ENCODE results near the gene RALGAPB.

The RALGAPB gene

DNA sequence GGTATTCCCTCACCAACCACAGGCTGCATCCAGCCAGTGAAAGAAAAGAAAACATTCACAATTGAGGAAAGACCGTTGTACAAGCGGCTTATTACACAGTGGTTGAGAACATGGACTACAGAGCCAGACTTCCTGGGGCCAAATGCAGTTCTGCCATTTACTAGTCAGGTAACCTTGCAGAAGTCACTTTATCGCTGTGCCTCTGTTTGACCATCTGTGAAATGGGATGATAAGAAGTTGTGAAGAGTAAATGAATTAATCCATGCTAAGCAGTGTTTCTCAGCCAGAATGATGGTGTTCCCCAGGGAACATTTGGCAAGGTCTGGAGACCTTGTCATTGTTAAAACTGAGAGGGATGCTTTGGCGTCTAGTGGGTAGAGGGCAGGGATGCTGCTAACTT is 143.8 kb downstream of the RALGAPB start:
- CTCF ChIA-PET = interaction anchor here (2.6 kb wide), 1 partner anchor 17 kb away, joined by 6 read pairs; no protein-coding TSS in a partner anchor
- POLR2A ChIA-PET = no interaction called here
- TF ChIP-seq ZNF704 (tag by site-specific recombination; IDR thresholded peaks at IDR 0.05) = no peak
- no peak for TF ChIP-seq ZNF521 (tag by site-specific recombination; IDR thresholded peaks at IDR 0.05)
- no peak for TF ChIP-seq ZNF585B (tag by site-specific recombination; IDR thresholded peaks at IDR 0.05)
- no peak for TF ChIP-seq ZNF202 (tag by site-specific recombination; IDR thresholded peaks at IDR 0.05; ENCODE audit: borderline replicate concordance)
- TF ChIP-seq ZNF830 (tag by site-specific recombination; IDR thresholded peaks at IDR 0.05; ENCODE audit: low read depth) = no peak
- TF ChIP-seq ZNF24 (tag by site-specific recombination; IDR thresholded peaks at IDR 0.05) = no peak
- no peak for TF ChIP-seq EGR2 (tag by site-specific recombination; IDR thresholded peaks at IDR 0.05; ENCODE audit: low read depth)
- TF ChIP-seq, protein P1, sequence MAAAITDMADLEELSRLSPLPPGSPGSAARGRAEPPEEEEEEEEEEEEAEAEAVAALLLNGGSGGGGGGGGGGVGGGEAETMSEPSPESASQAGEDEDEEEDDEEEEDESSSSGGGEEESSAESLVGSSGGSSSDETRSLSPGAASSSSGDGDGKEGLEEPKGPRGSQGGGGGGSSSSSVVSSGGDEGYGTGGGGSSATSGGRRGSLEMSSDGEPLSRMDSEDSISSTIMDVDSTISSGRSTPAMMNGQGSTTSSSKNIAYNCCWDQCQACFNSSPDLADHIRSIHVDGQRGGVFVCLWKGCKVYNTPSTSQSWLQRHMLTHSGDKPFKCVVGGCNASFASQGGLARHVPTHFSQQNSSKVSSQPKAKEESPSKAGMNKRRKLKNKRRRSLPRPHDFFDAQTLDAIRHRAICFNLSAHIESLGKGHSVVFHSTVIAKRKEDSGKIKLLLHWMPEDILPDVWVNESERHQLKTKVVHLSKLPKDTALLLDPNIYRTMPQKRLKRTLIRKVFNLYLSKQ (tag by site-specific recombination; IDR thresholded peaks at IDR 0.05; ENCODE audit: borderline replicate concordance) = no peak
- no peak for TF ChIP-seq HOXC10 (CRISPR knock-in tag; IDR thresholded peaks at IDR 0.05)
- no peak for TF ChIP-seq KLF1 (tag by site-specific recombination; IDR thresholded peaks at IDR 0.05)

GRCh38 chr20:38617011-38617829 is 144.6 kb downstream of the RALGAPB start:
- no peaks in the 10 kb centered on the region for H3K4me1 ChIP-seq (ENCODE audit: control insufficient read depth, insufficient read depth, low read length)
- no peaks in the 10 kb centered on the region for H3K36me3 ChIP-seq (ENCODE audit: control insufficient read depth in 2 of 2, insufficient read depth in 1 of 2, low read length in 2 of 2)
- CTCF ChIA-PET = interaction anchor here (0.6 to 2.6 kb wide), 3 partner anchors 16 to 168 kb away, joined by 4 to 6 read pairs (median 6); no protein-coding TSS in a partner anchor
- POLR2A ChIA-PET = no interaction called here
- no peak for TF ChIP-seq ZNF302 (tag by site-specific recombination; IDR thresholded peaks at IDR 0.05; ENCODE audit: low read depth)
- no peak for TF ChIP-seq SP2 (tag by site-specific recombination; IDR thresholded peaks at IDR 0.05)
- TF ChIP-seq ZSCAN30 (tag by site-specific recombination; IDR thresholded peaks at IDR 0.05) = no peak
- no peak for TF ChIP-seq ZEB2 (tag by site-specific recombination; IDR thresholded peaks at IDR 0.05)
- no peak for TF ChIP-seq PRDM1 (tag by site-specific recombination; IDR thresholded peaks at IDR 0.05)
- TF ChIP-seq BCL11B (tag by site-specific recombination; IDR thresholded peaks at IDR 0.05; ENCODE audit: low read depth) = no peak
- TF ChIP-seq KLF10 (tag by site-specific recombination; IDR thresholded peaks at IDR 0.05) = no peak
- TF ChIP-seq ZNF658 (tag by site-specific recombination; IDR thresholded peaks at IDR 0.05) = no peak
- TF ChIP-seq HOXA7 (CRISPR knock-in tag; IDR thresholded peaks at IDR 0.05; ENCODE audit: borderline replicate concordance) = no peak
- TF ChIP-seq ZNF549 (tag by site-specific recombination; IDR thresholded peaks at IDR 0.05) = no peak
- no peak for TF ChIP-seq ZNF768 (tag by site-specific recombination; IDR thresholded peaks at IDR 0.05)
- no peak for TF ChIP-seq ZNF354C (tag by site-specific recombination; IDR thresholded peaks at IDR 0.05; ENCODE audit: borderline replicate concordance, low read depth)
- TF ChIP-seq ZNF311 (tag by site-specific recombination; IDR thresholded peaks at IDR 0.05; ENCODE audit: borderline replicate concordance) = no peak
- no peak for TF ChIP-seq ZNF776 (tag by site-specific recombination; IDR thresholded peaks at IDR 0.05; ENCODE audit: borderline replicate concordance)
- no peak for TF ChIP-seq ZIC2 (tag by site-specific recombination; IDR thresholded peaks at IDR 0.05)
- no peak for TF ChIP-seq ZNF202 (tag by site-specific recombination; IDR thresholded peaks at IDR 0.05; ENCODE audit: borderline replicate concordance)
- TF ChIP-seq MEIS1 (CRISPR knock-in tag; IDR thresholded peaks at IDR 0.05; ENCODE audit: borderline replicate concordance) = no peak
- TF ChIP-seq ZNF677 (tag by site-specific recombination; IDR thresholded peaks at IDR 0.05) = no peak
- no peaks in the 10 kb centered on the region for H3K9me3 ChIP-seq (ENCODE audit: control insufficient read depth, insufficient read depth, low read depth, low read length)
- no peak overlapping the region for H3K4me3 ChIP-seq (ENCODE audit: low read depth, low read length)
- H3K27ac ChIP-seq (ENCODE audit: extremely low read depth, low read depth, low read length) = no peak overlapping the region

More for the DNA sequence above, 143.8 kb downstream of the RALGAPB start:
- no peaks in the 10 kb centered on the region for H3K4me1 ChIP-seq (ENCODE audit: control insufficient read depth, insufficient read depth, low read length)
- H3K27ac ChIP-seq (ENCODE audit: extremely low read depth, low read depth, low read length) = no peak overlapping the region
- no peaks in the 10 kb centered on the region for H3K9me3 ChIP-seq (ENCODE audit: control insufficient read depth, insufficient read depth, low read depth, low read length)
- no peak overlapping the region for H3K4me3 ChIP-seq (ENCODE audit: low read depth, low read length)
- no peaks in the 10 kb centered on the region for H3K36me3 ChIP-seq (ENCODE audit: control insufficient read depth in 2 of 2, insufficient read depth in 1 of 2, low read length in 2 of 2)

Measured in HEK293 (cell line).